ENCODE results near the gene PRSS38.

DNA sequence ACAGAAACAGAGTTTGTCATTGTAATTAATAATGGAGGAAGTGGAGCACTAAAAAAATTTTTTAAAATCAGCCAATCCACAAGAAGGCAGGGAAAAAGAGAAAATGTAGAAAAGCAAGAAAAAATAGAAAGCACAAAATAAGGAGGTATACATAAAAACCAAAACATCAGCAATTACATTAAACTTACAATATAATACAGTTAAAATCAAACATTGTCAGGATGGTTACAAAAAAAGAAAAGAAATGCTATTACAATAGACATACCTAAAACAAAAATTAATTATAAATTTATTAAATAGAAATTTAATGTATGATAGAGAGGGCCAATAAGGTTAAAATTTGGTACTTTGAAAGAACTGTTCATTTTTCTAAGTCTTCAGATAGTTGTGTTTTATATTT lies 38.7 kb downstream of the PRSS38 start:
- no peak for TF ChIP-seq POLR2AphosphoS5 (IDR thresholded peaks at IDR 0.05)
- TF ChIP-seq, protein P1, sequence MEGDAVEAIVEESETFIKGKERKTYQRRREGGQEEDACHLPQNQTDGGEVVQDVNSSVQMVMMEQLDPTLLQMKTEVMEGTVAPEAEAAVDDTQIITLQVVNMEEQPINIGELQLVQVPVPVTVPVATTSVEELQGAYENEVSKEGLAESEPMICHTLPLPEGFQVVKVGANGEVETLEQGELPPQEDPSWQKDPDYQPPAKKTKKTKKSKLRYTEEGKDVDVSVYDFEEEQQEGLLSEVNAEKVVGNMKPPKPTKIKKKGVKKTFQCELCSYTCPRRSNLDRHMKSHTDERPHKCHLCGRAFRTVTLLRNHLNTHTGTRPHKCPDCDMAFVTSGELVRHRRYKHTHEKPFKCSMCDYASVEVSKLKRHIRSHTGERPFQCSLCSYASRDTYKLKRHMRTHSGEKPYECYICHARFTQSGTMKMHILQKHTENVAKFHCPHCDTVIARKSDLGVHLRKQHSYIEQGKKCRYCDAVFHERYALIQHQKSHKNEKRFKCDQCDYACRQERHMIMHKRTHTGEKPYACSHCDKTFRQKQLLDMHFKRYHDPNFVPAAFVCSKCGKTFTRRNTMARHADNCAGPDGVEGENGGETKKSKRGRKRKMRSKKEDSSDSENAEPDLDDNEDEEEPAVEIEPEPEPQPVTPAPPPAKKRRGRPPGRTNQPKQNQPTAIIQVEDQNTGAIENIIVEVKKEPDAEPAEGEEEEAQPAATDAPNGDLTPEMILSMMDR (IDR thresholded peaks at IDR 0.05), result no peak
- no peak for TF ChIP-seq POLR2A (IDR thresholded peaks at IDR 0.05)
- no peak for TF ChIP-seq EP300 (IDR thresholded peaks at IDR 0.05)
